Activated T-cell treated with anti-CD3 and anti-CD28 coated beads for 24 hours (primary cell): ENCODE results near the gene EEFSEC.

ENCODE experiments used
- DNase-seq: peaks from one replicate; pipeline ENCODE4 v3.0.0-alpha.2; 2020; ENCODE audit warnings: low read depth

Gene EEFSEC

DNA sequence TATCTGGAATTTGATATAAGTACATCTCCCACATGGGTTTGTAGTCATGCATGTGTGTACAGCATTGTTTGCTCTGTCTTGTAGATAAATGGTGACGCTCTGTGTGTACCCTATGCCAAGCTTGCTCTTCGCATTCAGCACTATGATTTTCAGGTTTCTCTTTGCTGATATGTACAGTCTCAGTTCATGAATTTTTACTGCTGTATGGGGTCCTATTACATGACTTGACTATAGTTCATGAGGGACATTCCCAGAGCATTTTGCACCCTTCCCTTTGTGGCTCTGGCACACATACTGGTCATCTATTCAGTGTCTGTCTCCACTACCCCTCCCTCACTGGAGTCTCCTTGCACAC lies 132.7 kb downstream of the EEFSEC start:
- no peak for DNase-seq

DNA sequence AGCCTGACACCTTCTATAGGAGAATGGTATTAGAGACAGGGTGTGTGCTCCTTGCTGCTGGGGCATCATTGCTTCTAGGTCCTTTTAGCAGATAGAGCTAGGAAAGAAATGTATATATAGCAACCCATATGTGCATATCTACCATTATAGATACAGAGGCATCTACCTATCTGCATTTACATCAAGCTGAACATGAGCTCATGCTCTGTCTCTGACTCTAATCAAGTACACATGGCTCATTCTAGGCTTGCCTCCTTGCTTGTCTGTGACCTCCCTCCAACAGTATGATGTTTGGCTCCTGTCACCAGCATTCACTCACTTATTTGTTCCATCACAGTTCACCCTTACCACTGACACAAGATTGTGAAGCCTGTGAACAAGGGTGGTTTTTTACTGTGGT lies 133.4 kb downstream of the EEFSEC start:
- DNase-seq: no peak

DNA sequence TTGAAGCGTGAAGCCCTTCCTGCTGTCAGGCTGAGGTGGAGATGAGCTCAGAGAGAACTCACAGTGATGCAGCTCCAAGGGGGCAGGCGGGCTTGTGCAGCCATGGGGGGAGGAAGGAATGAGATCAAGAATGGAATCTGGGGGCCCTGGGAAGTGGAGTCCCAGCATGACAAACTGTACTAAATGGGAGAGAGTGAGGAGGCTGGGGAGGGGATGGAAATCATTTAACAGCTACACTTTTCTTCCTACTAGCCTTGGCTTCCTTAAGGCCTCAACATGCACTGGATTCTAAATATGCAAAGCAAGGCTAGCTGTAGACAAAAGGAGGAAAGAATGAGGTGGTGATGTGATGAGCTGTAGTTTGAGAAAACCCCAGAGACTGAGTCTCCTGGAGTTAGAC lies 133.9 kb downstream of the EEFSEC start:
- no peak for DNase-seq

DNA sequence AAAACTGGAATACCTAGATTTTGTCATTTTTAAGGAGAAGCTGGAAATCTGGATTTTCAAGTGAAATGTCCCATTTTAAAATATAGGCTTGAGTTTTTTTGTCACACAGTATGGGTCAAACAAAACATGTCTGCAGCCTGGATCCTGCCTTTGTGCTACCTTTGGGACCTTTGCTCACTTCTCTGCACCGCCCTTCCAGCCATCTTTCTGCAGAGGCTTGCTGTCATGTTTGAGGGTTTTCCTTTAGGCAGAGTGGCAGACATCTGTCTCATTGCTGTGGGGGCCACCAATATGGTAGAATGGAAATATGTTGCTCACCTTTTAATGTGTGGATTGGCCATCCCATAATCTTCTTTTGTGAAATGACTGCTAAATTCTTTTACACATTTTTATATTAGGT lies 136.3 kb downstream of the EEFSEC start:
- no peak for DNase-seq

DNA sequence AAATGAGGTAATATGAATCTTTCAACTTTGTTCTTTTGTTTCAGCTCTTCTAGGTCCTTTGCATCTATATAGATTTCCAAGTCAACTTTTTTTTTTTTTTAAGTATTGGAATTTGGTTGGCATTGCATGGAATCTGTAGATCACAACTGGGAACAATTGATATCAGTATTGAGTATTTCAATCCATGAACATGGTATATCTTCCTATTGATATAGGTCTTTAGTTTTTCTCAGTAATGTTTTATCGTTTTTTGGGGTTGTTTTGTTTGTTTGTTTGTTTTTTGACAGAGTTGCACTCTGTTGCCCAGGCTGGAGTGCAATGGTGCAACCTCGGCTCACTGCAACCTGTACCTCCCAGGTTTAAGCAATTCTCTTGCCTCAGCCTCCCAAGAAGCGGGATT lies 137.2 kb downstream of the EEFSEC start:
- no peak for DNase-seq

DNA sequence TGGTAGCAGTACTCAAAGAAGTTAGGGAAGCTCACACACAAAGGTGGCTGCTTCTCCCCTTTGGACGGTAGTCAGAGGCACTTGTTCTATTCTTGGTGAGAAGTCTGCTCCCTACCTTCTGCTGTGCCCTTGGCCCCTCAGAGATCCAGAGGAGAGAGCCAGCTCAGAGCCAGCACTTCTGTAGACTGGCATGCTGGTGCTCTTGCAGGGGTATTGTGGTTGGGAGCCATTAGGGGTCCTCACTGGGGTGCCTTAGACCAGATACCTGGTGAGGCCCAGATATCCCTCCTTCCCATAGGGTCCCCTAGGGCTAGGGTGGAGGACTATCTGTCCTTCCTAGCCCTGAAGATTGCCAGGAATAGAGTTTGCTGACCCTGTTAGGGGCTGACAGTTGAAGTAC lies 140.6 kb downstream of the EEFSEC start:
- DNase-seq: no peak

DNA sequence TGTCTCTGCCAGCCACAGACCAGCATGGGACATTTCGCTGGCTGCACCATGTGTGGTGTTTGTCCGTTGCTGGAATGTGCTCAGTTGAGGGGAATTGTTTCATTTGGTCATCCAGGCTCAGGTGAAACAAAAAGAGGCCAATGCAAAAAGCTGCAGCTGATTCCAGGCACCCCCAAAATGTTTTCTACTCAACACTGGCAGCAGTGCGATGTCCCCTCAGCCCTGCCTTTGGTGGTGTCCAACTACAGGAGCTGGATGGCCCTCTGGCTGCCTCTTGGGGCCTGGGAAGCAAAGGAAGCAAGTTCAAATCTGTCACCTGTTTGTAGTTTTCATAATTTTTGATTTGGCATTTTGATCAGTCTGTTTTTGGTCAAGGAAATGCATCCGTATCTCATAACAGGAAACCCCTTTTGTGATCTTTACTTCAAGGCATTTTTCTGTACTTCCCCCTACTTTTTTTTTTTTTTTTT lies 141.8 kb downstream of the EEFSEC start:
- no peak for DNase-seq

DNA sequence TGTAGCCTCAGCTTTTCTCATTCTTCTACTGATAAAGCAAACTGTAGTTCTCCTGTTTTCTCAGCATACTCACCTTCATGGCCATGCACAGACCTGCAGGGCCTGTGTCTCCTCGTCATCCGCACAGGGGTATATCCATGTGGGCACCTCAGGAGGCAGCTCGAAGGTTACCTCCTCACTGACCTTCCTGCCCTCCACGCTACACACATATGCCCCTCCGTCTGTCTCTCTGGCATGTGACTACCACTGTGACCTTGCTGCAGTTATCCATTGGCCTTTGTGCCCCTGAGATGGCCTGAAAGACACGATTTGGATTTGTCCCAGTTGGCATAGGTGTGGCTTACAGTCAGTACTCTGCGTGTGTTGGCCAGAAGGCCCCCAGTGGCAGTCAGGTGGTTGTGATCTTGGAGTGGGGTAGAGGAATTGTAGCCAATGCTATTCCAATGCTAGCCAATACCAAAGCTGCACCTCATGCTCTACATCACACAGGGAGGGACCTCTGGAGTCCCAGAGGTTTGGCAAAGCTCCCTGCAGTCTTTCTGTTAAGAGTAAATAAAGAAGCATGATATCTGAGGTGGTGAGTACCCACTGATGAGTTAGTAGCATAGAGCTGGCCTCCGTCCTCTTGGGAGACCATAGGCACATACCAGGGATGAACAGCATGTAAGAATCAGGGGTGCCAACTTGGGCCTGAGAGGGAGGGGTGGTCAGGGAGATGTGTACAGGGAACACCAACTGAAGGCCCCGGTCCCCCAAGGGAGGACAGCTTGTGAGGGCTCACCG lies 143.4 kb downstream of the EEFSEC start:
- no peak for DNase-seq

DNA sequence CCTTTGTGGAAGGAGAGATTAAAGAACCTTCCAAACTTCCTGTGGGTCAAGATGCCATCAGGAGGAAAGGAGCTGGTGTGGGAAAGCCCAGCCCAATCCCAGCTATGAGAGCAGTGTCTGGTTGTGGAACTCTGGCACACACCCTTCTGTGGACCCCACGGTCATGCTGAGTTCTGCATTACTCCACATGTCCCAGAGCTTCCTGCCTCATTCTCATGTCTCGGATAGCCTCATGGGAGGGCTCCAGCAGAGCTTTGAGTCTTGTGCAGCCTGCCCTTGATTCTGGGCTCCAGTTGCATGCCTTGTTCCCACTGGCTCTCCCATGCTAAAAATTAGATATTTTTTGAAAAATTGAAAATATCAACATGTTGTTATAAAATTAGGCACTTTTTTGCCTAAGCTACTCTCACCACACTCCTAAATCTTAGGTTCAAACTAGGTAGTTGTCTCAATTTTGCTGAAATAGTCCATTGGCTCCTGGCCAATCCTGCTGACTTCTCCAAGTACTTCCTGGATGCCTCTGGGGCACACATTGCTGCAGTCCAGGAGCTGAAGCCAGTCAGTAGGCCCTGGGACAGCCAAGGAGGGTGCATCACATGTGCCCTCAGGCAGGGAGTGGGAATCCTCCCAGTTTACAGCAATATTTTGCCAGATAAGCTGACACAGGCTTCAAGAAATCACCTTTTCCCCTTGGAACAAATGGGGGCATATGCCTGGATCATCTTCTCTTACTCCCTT lies 144.3 kb downstream of the EEFSEC start:
- no peak for DNase-seq

DNA sequence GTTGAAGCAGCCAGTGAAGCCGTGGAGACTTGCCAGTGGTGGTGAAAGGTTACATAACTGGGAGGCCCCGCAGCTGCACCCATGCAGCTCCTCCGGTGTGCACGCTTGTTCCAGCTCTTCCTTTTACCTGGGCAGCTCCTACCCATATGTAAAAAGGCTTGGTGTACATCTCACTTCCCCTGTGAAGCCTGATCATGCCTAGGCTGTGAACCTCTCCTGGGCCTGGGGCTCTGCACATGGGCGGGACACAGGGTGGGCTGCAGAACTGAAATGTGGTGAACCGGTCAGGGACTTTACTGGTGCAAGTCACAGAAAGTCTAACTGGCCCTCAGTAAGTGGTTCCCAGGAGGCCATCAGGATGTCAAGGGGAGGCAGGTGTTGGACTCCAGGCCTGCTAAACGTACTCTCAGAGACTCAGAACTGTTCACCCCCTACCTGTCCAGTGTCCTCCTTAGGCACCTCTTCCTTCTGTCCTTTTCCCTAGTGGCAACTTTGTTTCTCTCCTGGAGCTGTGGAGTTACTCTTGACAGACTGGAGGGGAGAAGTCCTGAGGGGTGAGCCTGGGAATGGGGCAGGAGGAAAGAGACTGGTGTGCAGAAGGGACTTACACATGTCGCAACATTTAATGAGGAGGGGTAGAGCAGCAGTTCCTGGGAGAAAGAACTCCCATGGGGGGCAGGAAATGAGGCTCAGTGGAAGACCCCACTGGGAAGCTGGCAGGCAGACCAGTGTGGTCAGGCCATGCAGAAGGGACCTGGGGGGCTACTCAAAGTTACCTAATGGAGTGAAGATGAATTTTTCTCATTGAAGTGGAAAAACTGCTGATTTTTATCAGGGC lies 148.1 kb downstream of the EEFSEC start:
- DNase-seq: no peak

DNA sequence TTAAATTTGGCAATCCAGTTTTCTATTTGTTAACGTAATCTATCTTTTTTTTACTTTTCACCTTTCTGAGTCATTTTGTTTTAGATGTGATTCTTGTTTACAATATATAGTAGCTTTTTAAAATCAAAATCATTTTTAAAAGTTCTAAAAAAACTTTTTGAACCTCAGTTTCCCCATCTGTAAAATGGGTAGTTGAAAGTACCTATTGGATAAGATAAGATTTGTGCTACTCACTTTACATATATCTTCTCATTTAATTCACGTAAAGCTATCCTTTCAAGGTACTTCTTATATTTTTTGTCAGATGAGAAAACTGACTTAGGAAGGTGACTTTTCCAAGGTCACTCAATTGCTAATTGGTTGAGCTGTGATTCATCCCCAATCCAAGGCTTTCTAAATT lies 153.2 kb downstream of the EEFSEC start:
- no peak for DNase-seq

DNA sequence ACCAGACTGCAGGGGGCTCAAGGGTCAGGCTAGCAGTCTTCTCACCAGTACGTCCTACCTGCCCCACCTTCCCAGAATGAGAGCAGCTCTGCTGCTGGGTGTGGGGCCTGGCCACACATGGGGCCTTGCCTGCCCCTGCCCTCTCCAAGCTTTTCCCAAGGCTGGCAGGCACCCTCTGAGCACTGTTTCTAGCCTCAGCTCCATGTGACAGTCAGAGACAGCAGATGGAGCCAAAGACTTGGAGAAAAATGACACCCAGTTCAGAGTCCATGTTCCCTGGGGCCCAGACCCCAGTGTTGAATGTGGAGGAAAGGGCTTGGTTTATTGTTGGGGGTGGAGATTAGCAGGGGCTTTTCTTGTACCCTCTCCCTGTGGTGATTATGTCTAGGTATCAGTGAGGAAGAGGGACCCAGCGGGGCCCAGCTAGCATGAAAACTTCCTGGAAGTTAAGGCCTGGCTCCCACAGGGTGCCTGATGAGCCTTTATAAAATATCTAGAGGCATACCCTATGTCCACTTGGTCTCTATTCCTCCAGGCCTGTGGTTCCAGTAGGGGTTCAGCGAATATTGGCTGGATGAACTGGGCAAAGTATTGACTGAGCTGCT lies 153.8 kb downstream of the EEFSEC start:
- DNase-seq: no peak

DNA sequence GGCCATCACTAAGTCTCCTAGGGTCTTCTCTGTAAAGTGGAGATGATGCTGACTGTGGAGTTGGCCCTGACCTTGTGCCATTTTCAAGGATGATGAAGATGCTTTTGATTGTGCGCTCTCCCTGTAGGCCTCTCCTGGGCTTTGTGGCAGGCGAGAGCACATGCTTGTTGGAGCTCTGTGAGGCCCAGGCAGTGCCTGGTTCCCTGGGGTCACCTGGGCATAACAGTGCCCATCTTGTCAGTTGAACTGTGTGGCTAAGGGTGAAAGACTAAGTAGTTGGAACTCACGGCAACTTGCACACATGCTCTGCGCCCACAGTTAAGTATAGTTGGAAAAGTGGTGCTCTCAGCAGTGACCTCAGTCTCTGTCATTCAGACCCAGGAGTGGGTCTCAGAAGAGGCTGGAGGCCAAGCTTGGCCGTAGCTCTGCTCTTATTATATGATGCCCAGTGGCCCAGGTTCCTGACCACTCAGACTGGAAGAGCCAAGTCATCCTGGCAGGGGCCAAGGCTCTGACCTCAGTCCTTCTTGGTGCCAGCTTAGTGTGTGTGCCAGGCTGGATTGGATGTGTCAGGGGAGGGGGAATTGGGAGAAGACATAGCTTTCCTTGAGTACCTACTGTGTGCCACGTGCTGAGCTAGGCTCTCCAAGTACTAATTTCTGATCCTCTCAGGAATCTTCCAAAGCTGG lies 154.6 kb downstream of the EEFSEC start:
- no peak for DNase-seq

DNA sequence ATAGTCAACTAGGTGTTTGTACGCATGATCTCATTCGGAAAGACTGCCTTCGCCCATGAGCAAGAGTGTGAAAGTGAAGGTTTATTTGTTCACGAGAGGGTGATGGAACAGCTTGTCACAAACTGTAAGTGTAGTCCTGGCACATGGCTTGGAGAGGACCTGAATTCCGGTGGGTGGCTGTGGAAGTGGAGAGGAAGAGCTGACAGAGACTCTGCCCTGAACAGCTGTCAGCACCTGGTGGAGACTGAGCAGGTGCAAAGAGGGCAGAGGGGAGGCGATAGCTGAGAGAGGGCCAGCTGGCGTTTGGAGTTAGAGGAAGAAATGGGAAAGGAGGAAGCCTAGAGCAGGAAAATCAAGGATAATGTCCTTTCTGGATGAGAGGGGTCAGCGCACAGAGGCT lies 155.7 kb downstream of the EEFSEC start:
- no peak for DNase-seq

DNA sequence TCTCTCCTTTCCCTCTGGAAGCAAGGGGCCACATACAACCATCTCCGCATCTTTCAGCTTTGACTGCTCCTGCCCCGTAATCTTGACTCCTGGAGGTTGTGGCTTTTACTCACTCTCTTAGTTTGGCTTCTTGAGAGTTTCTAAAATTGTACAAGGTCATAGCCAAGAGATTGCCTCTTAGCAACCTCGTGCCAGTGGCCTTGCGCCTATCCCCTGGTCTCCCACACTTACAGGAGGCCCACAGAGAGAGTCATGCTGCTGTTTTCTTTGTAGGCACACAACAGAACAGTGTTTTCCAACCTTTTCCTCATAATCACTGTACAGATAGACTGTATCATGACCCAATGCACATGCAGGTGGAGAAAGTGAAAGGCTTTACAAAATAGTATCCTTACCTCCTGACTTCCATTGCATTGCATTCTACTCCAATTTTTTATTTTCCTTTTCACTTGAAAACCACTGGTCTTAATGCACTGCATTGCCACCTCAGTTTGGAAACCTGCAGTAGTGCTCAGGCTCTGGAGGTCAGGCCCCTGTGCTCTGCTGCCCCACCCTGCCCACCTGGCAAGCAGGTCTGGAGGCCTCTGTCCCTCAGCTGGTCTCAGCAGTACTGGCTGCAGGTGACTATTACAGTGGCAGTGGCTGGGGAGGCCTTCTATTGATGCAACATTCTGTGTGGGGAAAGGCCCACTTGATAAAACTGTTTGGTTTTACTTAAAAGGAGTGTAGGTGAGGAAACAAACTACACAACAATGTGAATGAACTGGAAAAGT lies 157.2 kb downstream of the EEFSEC start:
- DNase-seq: no peak

DNA sequence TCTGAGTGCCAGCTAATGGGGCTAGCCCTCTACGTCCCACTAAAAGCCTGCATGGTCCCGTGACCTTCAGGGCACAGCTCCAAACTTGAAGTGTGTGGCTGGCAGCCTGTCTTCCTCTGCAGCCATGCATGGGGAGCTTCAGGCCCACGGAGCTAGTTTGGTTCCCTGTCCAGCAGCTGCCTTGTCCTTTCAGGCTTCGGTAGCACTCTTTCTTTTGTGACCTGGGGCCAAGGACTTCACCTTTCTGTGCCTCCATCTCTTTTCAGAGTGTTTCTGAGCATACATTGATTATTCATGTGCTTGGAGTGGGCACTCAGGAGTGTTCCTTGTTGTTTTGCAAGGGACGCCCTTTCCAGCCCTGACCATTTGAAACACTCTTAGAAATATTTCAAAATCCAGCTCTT lies 158.2 kb downstream of the EEFSEC start:
- no peak for DNase-seq

DNA sequence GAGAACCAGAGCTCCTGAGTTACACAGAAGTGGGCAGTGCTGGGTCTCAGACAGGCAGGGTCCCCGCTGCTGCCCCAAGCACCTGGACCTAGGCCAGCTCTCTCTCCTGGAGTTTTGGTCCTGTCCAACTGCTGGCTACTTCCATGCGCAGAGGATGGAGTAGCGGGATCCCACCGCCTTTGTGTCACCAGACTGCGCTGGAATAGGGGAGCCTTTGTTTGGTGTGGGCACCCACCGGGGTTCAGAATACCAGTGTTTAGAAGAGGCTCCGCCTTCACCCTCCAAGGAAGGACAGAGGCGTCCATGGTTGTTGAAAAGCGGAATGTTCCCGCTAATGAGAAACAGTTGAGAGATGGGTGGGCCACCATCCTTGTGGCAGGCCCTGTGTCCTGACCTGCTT lies 159.0 kb downstream of the EEFSEC start:
- no peak for DNase-seq

DNA sequence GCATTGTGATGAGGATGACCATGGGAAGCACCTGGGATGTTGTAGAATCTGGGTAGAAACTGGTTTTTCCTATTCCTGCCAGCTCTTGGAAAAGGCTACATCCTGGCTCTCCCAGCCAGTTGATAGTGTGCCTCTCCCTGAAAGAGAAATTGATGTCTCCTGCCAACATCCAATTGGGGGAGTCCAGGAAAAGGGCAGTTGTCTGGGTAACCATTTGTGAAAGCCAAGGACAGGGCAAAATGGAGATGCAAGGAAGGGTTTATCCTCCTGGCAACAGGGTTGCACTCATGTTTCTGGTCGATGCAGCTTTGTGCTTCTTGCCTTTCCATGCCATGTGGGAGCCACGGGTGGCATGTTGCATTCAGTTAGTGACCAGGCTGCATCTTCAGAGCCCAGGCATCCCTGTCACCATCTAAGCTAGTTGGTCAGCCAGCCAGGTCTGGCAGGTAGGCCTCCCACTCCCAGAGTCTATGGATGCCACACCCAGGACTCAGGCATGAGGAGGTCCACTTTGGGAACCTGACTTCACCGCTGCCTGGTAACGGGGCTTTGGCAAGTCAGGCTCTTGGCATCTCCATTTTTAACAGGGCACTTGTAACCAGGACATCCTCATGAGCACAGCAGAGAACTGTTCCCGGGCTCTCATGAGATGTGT lies 159.9 kb downstream of the EEFSEC start:
- DNase-seq: no peak

DNA sequence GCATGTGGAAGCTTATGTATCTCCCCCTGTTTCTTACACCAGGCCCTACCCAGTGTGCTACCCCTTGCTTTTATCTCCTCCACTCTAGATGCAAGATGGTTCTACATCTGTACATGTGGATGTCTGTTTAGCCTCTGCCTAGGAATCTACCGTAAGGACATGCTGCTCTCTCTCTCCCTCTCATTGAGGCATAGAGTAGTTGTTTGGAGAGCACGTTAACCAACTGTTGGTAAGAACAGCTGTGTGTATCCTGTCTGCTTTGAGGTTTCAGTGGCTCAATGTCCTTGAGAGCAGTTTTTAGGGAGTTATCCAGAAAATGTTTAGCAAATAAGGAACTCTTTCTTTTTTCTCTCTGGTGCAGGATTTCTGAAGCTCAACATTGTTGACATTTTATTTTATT lies 160.7 kb downstream of the EEFSEC start:
- DNase-seq: no peak

DNA sequence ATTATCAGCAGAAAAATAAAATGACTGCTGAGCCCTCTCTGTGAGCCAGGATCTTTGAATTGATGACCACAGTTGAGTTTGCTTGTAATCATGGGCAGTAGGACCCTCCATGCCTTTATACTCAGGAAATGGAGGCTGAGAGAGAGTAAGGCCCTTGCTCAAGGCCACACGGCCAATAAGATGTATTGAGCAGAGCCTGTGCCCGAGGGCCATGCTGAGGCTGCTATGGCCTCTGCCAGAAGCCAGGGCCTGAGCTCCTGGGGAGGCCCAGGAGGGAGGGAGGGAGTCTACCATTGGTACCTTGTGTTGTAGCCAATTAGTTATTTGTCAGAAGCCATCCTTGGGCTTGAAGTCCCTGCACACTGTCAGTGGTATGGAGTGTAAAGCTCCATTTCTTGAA lies 162.0 kb downstream of the EEFSEC start:
- no peak for DNase-seq
